GM21423 (cell line): ENCODE data around the gene HNRNPU.

Experiments used
- ATAC-seq: cut with Tn5 transposase; IDR thresholded peaks from one replicate; pipeline ENCODE4 v1.9.1; 2021; ENCODE audit warnings: mild to moderate bottlenecking, moderate library complexity; ENCODE audit not compliant: unreplicated experiment

HNRNPU gene

DNA sequence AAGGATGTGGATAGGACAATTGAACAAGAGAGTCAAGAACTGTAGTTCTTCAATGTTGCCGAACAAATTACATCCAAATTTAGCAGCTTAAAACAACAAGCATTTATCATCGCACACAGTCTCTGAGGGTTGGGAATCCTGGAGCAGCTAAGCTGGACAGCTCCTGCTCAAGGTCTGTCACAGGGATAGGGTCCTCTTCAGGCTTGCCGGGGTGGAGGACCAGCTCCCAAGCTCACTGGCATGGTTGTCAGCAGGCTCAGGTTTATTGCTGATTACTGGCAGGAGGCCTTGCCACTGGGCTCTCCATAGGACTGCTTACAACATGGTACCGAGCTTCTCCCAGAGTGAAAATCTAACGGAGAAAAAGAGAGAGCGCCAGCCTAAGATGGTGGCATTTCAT lies 51.0 kb downstream of the HNRNPU start:
- no peak for ATAC-seq

DNA sequence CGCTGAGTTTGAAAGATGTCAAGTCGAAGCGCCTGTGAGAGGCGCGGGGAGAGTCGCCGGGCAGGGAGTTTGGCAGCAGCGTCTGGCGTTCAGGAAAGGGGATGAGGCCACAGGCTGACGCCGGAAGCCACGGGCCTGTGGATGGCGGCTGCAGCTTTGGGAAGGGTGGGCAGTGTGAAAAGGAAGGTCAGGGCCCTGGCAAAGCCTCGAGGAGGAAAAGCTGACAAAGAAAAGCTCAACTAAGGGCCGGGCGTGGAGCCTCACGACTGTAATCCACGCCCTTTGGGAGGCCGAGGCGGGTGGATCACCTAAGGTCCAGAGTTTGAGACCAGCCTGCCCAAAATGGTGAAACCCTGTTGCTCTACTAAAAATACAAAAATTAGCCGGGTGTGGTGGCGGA lies 54.1 kb downstream of the HNRNPU start:
- ATAC-seq, result no peak

DNA sequence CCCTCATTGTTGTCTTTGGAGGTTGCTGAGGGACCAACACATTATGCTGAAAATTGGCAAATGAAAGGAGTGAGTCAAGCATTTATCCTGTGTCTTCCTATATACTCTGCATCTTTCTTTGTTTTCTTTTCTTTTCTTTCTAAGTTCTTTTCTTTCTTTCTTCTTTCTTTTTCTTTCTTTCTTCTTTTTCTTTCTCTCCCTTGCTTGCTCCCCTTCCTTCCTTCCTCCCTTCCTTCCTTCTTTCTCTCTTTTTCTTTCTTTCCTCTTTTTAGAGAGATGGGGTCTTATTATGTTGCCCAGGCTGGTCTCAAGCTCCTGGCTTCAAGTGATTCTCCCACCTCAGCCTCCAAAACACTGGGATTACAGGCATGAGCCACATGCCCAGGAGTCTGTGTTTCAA lies 57.2 kb downstream of the HNRNPU start:
- ATAC-seq, result no peak

DNA sequence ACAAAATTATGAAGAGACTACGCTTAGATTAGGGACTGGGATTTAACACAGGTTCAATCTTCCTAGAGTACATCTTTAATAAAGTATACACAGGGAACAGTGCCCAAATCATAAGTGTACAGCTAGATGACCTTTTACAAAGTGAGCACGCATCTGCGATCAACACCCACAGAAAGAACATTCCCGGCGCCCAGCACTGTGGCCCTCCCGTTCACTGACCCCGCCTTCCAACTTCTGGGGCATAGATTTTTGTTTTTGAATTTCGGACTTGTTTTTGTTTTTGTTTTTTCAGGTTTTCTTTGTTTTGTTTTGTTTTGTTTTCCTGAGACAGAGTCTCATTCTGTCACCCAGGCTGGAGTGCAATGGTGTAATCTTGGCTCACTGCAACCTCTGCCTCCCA lies 59.5 kb downstream of the HNRNPU start:
- no peak for ATAC-seq

DNA sequence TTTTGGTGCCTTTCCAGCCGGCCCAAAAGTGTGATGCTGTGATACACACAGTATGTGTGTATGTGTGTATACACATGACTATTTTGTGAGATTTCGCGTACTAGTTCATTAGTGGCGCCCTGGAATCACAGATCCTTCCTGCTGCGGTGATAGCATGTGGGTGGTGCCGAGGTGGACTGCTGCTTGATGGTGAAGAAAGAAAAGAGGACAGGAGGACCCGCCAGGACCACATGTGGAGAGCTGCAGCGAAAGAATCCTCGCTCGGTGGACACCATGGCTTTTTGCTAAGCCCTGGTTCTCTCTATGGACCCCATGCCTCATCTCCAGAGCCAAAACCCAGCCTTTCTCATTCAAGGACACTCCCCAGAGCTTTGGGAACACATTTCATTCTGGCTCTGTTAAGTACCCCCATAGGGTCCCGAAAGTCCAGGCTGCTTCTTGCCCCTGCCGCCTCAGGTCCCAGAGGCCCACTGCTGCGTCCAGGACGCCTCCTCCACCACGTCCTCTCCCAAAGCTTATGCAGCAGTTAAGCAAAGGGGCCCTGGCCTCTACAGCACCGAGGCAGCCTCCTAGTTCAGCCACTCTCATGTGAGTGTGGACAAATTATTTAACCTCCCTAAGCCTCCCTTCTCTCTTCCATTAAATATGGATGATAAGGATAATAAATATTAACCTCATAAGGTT lies 61.6 kb downstream of the HNRNPU start:
- no peak for ATAC-seq

DNA sequence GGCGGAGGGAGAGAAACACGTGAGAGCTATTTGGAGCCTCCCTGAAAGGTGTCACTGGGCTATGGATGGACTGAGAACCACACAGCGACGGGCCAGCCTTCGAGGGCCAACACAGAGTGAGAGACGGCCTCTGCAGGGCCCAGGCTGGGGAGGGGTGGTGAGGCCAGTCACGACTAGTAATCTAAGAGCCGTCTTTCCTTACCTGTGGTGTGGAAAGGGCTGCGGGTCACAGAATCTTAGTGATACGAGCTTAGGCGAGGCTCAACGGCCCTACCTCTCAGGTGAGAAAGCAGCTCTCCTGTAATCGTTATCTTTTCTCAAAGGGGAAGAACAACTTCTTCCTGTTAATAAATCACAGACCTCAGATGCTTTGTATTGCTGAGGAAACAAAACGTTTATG lies 62.3 kb downstream of the HNRNPU start:
- no peak for ATAC-seq

DNA sequence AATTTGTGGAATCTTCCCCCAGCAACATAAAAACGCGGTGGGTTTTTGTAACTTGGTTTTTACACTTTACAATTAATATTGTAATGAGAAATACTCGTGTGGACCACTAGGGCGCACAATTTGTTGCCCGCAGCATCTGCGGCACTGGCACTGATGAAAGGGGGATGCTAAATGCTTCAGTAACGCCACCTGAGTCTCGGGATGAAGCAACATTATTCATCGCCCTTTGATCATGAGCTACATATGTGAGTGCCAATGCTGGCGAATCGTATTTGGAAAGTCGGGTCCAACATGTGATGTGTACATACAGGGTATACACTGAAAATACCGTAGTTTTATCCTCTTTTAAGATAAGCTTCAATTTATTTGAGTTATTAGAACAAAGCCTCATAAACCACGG lies 63.1 kb downstream of the HNRNPU start:
- ATAC-seq, result peak; percentile 83

DNA sequence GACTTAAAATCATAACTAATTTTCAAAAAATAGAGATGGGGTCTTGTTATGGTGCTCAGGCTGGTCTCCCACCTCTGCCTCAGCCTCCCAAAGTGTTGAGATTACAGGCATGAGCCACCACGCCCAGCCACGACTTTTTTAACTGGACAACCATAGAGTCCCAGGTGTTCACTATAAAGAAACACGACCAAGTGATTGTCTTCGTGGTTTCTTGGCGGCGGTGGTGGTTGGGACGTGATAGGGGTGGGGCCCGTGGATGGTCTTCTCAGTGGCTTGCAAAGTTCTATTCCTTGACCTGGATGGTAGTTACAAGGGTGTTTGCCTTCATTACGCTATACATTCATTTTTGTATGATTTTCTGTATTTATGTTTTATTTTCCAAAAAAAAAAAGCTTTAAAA lies 63.5 kb downstream of the HNRNPU start:
- ATAC-seq, result no peak
